Mucosa of descending colon (tissue), 3 donors: ENCODE results near the gene DLG2. TPM values are rescaled to one million over a fixed set of nuclear protein-coding genes. Genes with fewer than 3 reads are reported as not detected.

Source experiments
- ATAC-seq: fragments of 200-7000 bp; cut with Tn5 transposase; one replicate; pipeline ENCODE4 v1.9.1; 2020; ENCODE audit warnings: mild to moderate bottlenecking, moderate library complexity
- DNase-seq, 3 donors: peaks; one replicate each; pipeline ENCODE4 v3.0.0-alpha.2; 2020
- H3K36me3 ChIP-seq: fragments of 200-600 bp; one replicate; pipeline ENCODE4 v1.8.0; 2021; ENCODE audit warnings: low read depth, mild to moderate bottlenecking
- H3K4me1 ChIP-seq: fragments of 200-600 bp; one replicate; pipeline ENCODE4 v1.8.0; 2021; ENCODE audit warnings: low read depth, mild to moderate bottlenecking
- H3K4me3 ChIP-seq: fragments of 200-600 bp; one replicate; pipeline ENCODE4 v1.8.0; 2021; ENCODE audit warnings: mild to moderate bottlenecking
- H3K9me3 ChIP-seq: fragments of 200-600 bp; one replicate; pipeline ENCODE4 v1.8.0; 2021; ENCODE audit warnings: mild to moderate bottlenecking
- intact Hi-C, 2 donors: fragments of 100-400 bp; cut with DNase I in 1 of 2; cut with micrococcal nuclease in 1 of 2; formaldehyde crosslinking; loops; one replicate each; pipeline versions ENCODE4 v1.11.0 to v1.11.1; 2022; cut with DNase I, micrococcal nuclease
- total RNA-seq, 3 donors: library from RNA; stranded (reverse); fragmentation: NEBNext Ultra II Directional in 2 of 3; extraction: Animal tissue kit (Norgen Biotek cat#: 25700) in 2 of 3; gene quantifications; one replicate each; pipeline versions ENCODE4 v1.2.1 to v1.2.4, GENCODE V29; 2021 to 2023
- TF ChIP-seq, protein P1 (sequence below): fragments of 200-600 bp; IDR thresholded peaks from one replicate; pipeline ENCODE4 v1.8.0; 2022; ENCODE audit warnings: antibody characterized with exemption, mild to moderate bottlenecking
- donor health status: DM: no; HTN: no; CAD: no; lungs with moderate emphysema.
- donor health status: DM: no; HTN: no; CAD: no.
- donor health status: DM: no; HTN: yes; CAD: no.

DLG2 gene
- total RNA-seq, 3 donors from 2014 or later = 2.1 to 11.1 (median 2.4) TPM

DNA sequence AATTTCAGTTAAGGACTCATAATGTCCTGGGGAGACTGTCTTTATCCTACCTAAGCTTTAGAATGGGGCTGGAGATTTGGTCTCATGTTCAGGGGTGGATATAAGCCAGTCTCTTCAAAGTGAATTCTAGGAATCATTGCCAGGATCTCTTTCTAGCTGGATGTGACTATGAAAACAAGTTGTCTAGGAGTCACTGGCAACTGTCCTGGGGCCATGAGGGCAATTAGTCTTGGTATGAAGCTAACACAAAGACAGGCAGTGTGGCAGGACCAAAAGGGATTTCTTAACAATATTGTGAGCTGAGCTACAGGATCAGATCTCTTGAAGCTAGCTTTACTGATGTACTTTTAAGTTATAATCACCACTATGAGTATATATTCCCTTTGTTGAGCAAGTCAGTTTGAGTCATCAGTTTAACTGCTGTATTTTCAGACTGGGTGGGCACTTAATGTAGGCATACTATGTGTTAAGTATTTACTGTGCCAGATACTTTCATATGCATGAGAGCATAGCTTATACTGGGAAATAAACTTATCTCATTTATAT is 1951.0 kb downstream of the DLG2 start:
- Histone ChIP-seq H3K4me1 (no peaks in the 10 kb centered on the region), H3K4me3 (no peak overlapping the region), H3K9me3 (no peaks in the 10 kb centered on the region), H3K36me3 (no peaks in the 10 kb centered on the region)
- ATAC-seq (no peak), DNase-seq (no peak)
- TF ChIP-seq, protein P1, sequence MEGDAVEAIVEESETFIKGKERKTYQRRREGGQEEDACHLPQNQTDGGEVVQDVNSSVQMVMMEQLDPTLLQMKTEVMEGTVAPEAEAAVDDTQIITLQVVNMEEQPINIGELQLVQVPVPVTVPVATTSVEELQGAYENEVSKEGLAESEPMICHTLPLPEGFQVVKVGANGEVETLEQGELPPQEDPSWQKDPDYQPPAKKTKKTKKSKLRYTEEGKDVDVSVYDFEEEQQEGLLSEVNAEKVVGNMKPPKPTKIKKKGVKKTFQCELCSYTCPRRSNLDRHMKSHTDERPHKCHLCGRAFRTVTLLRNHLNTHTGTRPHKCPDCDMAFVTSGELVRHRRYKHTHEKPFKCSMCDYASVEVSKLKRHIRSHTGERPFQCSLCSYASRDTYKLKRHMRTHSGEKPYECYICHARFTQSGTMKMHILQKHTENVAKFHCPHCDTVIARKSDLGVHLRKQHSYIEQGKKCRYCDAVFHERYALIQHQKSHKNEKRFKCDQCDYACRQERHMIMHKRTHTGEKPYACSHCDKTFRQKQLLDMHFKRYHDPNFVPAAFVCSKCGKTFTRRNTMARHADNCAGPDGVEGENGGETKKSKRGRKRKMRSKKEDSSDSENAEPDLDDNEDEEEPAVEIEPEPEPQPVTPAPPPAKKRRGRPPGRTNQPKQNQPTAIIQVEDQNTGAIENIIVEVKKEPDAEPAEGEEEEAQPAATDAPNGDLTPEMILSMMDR = no peak
- intact Hi-C loops = no loop called here

- intact Hi-C loops = no loop called here
- no peak for DNase-seq
- no peaks in the 10 kb centered on the region for H3K9me3 ChIP-seq
Observed at GRCh38 chr11:83674102-83674896, 1952.8 kb downstream of the DLG2 start.

GRCh38 chr11:83671289-83671688 is 1955.9 kb downstream of the DLG2 start:
- Histone ChIP-seq H3K36me3 (no peaks in the 10 kb centered on the region), H3K9me3 (no peaks in the 10 kb centered on the region), H3K4me1 (no peaks in the 10 kb centered on the region), H3K4me3 (no peak overlapping the region)
- DNase-seq (no peak), ATAC-seq (no peak)
- intact Hi-C loops = no loop called here
- TF ChIP-seq, protein P1 = no peak

More at GRCh38 chr11:83674102-83674896, 1952.8 kb downstream of the DLG2 start:
- Histone ChIP-seq H3K4me1 (no peaks in the 10 kb centered on the region), H3K36me3 (no peaks in the 10 kb centered on the region), H3K4me3 (no peak overlapping the region)
- ATAC-seq = no peak
- TF ChIP-seq, protein P1 = no peak

DNA sequence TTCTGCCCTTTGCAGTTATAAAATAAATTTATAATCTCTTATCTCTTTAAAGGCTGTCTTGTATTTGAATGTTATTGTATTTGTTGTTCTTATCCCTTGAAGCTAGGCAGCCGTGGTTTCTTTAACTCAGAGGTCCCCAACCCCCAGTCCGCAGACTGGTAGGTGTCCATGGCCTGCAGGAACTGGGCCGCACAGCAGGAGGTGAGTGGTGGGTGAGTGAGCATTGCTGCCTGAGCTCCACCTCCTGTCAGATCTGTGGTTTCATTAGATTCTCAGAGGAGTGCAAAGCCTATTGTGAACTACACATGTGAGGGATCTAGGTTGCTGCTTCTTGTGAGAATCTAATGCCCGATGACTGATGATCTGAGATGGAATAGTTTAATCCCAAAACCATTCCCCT is 1961.0 kb downstream of the DLG2 start:
- ATAC-seq = no peak
- DNase-seq = no peak
- H3K4me3 ChIP-seq = no peak overlapping the region
- intact Hi-C loops = no loop called here
- H3K9me3 ChIP-seq = no peaks in the 10 kb centered on the region
- H3K4me1 ChIP-seq = no peaks in the 10 kb centered on the region
- no peaks in the 10 kb centered on the region for H3K36me3 ChIP-seq
- TF ChIP-seq, protein P1 = no peak

GRCh38 chr11:83663988-83664387 is 1963.2 kb downstream of the DLG2 start:
- TF ChIP-seq, protein P1 = no peak

More at GRCh38 chr11:83663988-83664387, 1963.2 kb downstream of the DLG2 start:
- DNase-seq = no peak
- Histone ChIP-seq H3K4me1 (no peaks in the 10 kb centered on the region), H3K9me3 (no peaks in the 10 kb centered on the region), H3K36me3 (no peaks in the 10 kb centered on the region), H3K4me3 (no peak overlapping the region)
- intact Hi-C loops = no loop called here
- no peak for ATAC-seq
